A549 (cell line): Measurements from ENCODE around the gene BCL2L2. TPM values are rescaled to one million over a fixed set of nuclear protein-coding genes. Genes with fewer than 3 reads are reported as not detected.

ENCODE experiments used
- ATAC-seq, 2 experiments: fragments of 200-7000 bp in 1 of 2; fragments of >200 bp in 1 of 2; cut with Nextera tagmentation in 1 of 2; cut with Tn5 transposase in 1 of 2; 3 replicates each; pipeline versions ENCODE4 v1.8.0 to v1.9.1; 2018 to 2020; ENCODE audit warnings: mild to moderate bottlenecking in 1 of 2, moderate library complexity in 1 of 2
- CTCF ChIA-PET: fragments of 300-600 bp; sonication (Branson Sonifier 250); formaldehyde crosslinking; extraction: SDS; loops from one replicate; lab custom pipeline; 2021; ENCODE audit warnings: antibody characterized with exemption, inconsistent platforms; lab: Yijun Ruan, JAX
- POLR2A ChIA-PET: fragments of 350-600 bp; formaldehyde crosslinking; extraction: SDS; loops from one replicate; lab custom pipeline; 2021; ENCODE audit warnings: antibody characterized with exemption, inconsistent platforms; lab: Yijun Ruan, JAX
- DNase-seq, 2 experiments: peaks; one replicate each; pipeline versions ENCODE4 v3.0.0 to v3.0.0-alpha.2; 2011 to 2016; ENCODE audit warnings: low read depth in 1 of 2, low spot score in 1 of 2
- FAIRE-seq: peaks from 2 replicates; lab custom pipeline; 2011; peaks lifted over from hg19 to GRCh38; lab: Jason Lieb, UNC
- H3K27ac ChIP-seq, 2 experiments: fragments of >200 bp; sonication (Bioruptor Twin); formaldehyde crosslinking; 3 replicates each; pipeline ENCODE4 v1.5.1; 2016 to 2017
- H3K4me1 ChIP-seq: fragments of >200 bp; sonication (Bioruptor Twin); formaldehyde crosslinking; 3 replicates; pipeline ENCODE4 v1.6.1; 2016
- H3K4me2 ChIP-seq: fragments of >200 bp; sonication (Bioruptor Twin); formaldehyde crosslinking; 3 replicates; pipeline ENCODE4 v1.6.1; 2016
- H3K4me3 ChIP-seq: fragments of >200 bp; sonication (Bioruptor Twin); formaldehyde crosslinking; 3 replicates; pipeline ENCODE4 v1.5.1; 2016
- H3K9me3 ChIP-seq: fragments of >200 bp; sonication (Bioruptor Twin); formaldehyde crosslinking; 3 replicates; pipeline ENCODE4 v1.6.1; 2016
- ATOH8 ChIP-seq: fragments of 250-450 bp; sonication (Bioruptor Pico); IDR thresholded peaks from 2 replicates; pipeline ENCODE4 v1.5.0; 2020; ENCODE audit warnings: low read depth, mild to moderate bottlenecking, moderate library complexity
- BCL3 ChIP-seq: fragments of >200 bp; sonication (Bioruptor Twin); formaldehyde crosslinking; IDR thresholded peaks from 3 replicates; pipeline ENCODE4 v1.6.1; 2016
- CEBPB ChIP-seq, 2 experiments: fragments of >200 bp in 1 of 2; sonication (Bioruptor Twin) in 1 of 2; formaldehyde crosslinking in 1 of 2; IDR thresholded peaks; 2 replicates each; pipeline ENCODE4 v1.6.1; 2012 to 2016
- CTCF ChIP-seq: fragments of >200 bp; sonication (Bioruptor Twin); formaldehyde crosslinking; IDR thresholded peaks from 3 replicates; pipeline ENCODE4 v1.5.1; 2016
- FOSB ChIP-seq: fragments of 250-450 bp; sonication (Bioruptor Pico); IDR thresholded peaks from 2 replicates; pipeline ENCODE4 v1.5.0; 2020; ENCODE audit warnings: mild to moderate bottlenecking, moderate library complexity
- FOSL2 ChIP-seq, 2 experiments: fragments of 450-650 bp in 1 of 2; fragments of >200 bp in 1 of 2; sonication (Bioruptor Twin) in 1 of 2; formaldehyde crosslinking; IDR thresholded peaks; 2 replicates each; pipeline versions ENCODE4 v1.5.0 to v1.6.1; 2016 to 2020; ENCODE audit warnings: mild to moderate bottlenecking in 1 of 2, moderate library complexity in 1 of 2
- GATA3 ChIP-seq: IDR thresholded peaks from 2 replicates; pipeline ENCODE4 v1.6.1; 2012; ENCODE audit warnings: borderline replicate concordance
- HDAC2 ChIP-seq: fragments of 200-600 bp; sonication (generic); IDR thresholded peaks from 2 replicates; pipeline ENCODE4 v1.6.1; 2016
- HOXA7 ChIP-seq: fragments of 250-450 bp; sonication (Bioruptor Pico); IDR thresholded peaks from 2 replicates; pipeline ENCODE4 v1.5.0; 2020; ENCODE audit warnings: mild to moderate bottlenecking, moderate library complexity
- HOXB13 ChIP-seq: fragments of 250-450 bp; sonication (Bioruptor Pico); IDR thresholded peaks from 2 replicates; pipeline ENCODE4 v1.5.0; 2020; ENCODE audit warnings: low read depth, mild to moderate bottlenecking, moderate library complexity
- HOXB5 ChIP-seq: fragments of 250-450 bp; sonication (Bioruptor Pico); IDR thresholded peaks from 2 replicates; pipeline ENCODE4 v1.5.0; 2020; ENCODE audit warnings: mild to moderate bottlenecking, moderate library complexity
- PHF8 ChIP-seq: fragments of 200-600 bp; sonication (generic); IDR thresholded peaks from 2 replicates; pipeline ENCODE4 v1.6.1; 2016; ENCODE audit warnings: low read depth, mild to moderate bottlenecking, antibody characterized with exemption, moderate library complexity, borderline replicate concordance
- POLR2AphosphoS2 ChIP-seq: conservative IDR thresholded peaks from 2 replicates; pipeline ENCODE4 v1.6.1; 2012; ENCODE audit warnings: low read length, improper control_type of control experiment, inconsistent platforms
- RAD21 ChIP-seq, 2 experiments: fragments of >200 bp in 1 of 2; sonication (Bioruptor Twin) in 1 of 2; formaldehyde crosslinking in 1 of 2; IDR thresholded peaks in 1 of 2; conservative IDR thresholded peaks in 1 of 2; 2 replicates in 1 of 2; 3 replicates in 1 of 2; pipeline ENCODE4 v1.6.1; 2012 to 2018; ENCODE audit warnings: inconsistent platforms in 1 of 2
- REST ChIP-seq: fragments of 200-600 bp; sonication (generic); IDR thresholded peaks from 2 replicates; pipeline ENCODE4 v1.6.1; 2016; ENCODE audit warnings: antibody characterized with exemption, mild to moderate bottlenecking, moderate library complexity
- RFX5 ChIP-seq: fragments of 450-650 bp; IDR thresholded peaks from 2 replicates; pipeline ENCODE4 v1.7.1; 2014; ENCODE audit warnings: antibody characterized with exemption, mild to moderate bottlenecking, moderate library complexity
- SREBF2 ChIP-seq: fragments of 450-650 bp; IDR thresholded peaks from 2 replicates; pipeline ENCODE4 v1.6.1; 2014; ENCODE audit warnings: mild to moderate bottlenecking, moderate library complexity
- TP53 ChIP-seq: fragments of 250-450 bp; sonication (Bioruptor Pico); IDR thresholded peaks from 2 replicates; pipeline ENCODE4 v1.5.0; 2021; ENCODE audit warnings: mild to moderate bottlenecking, moderate library complexity
- ZC3H11A ChIP-seq: fragments of 450-650 bp; IDR thresholded peaks from 2 replicates; pipeline ENCODE4 v1.6.1; 2014; ENCODE audit warnings: antibody characterized with exemption, mild to moderate bottlenecking
- ZNF302 ChIP-seq: fragments of 250-450 bp; sonication (Bioruptor Pico); IDR thresholded peaks from 2 replicates; pipeline ENCODE4 v1.9.0; 2021; ENCODE audit warnings: inconsistent platforms, mild to moderate bottlenecking, moderate library complexity
- WGBS: methylation state at CpG from one replicate; pipeline ENCODE4 v1.1.6; 2017; ENCODE audit errors: missing lambda C conversion rate; 5-methylcytosine and 5-hydroxymethylcytosine counted together
- polyA plus RNA-seq, 4 experiments: library from polyadenylated mRNA; depleted of rRNA in 3 of 4; stranded (reverse); fragments of >200 nt; fragmentation: RNase III in 1 of 4; extraction: RNeasy Plus Mini Kit Qiagen cat#74134 plus additional on column Dnase treatment in 1 of 4; gene quantifications; 2 replicates in 3 of 4; 3 replicates in 1 of 4; pipeline ENCODE4 v1.2.3, GENCODE V29; 2011 to 2017
- TF ChIP-seq, protein P1 (sequence below): fragments of 150-350 bp; IDR thresholded peaks from 2 replicates; pipeline ENCODE4 v1.6.1; 2014; ENCODE audit warnings: low read depth, mild to moderate bottlenecking, low read length

The BCL2L2 gene
- polyA plus RNA-seq, 2 of the 4 experiments (the other 2 are of a cell fraction), result 17.8 to 25.4 TPM

DNA sequence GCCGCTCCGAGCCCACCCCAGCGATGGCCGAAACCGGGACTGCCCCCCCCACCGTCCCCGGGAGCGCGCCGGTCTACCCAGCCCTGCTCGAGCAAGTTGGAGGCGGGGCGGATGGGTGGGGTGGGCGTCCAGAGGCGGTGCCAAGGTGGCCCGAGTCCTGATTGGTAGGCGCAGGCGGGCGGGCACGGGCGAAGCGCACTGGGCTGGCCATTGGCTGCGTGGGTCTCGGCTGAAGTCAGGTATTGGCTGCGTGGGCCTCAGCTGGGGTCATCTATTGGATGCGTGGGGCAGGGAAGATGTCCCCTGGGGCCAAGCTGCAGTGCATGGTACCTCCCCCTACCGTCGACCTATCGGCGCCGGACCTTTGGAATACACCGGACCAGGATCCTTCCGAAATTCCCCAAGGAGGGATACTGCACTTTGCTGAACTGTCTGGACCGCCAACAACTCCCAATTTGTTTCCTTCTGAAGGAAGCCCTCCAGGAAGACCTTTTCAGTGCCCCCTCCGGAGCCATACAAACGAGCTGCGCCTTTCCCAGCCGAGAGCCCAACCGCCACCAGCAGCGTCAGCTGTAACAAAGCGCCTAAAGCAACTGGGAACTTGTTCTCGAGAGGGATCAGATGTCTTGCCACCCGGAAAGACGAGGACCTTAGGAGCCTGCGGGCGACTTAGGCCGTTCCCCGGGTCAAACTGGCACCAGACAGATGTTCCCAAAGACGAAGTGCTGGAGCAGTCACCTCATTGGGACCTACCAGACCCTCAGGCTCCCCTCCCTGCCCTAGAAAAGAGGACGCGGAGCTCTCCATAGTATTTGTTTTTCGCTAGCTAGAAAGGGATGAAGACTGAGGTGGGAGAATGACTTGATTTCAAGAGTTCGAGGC is 20.4 kb upstream of the BCL2L2 start, which contains the start of gene HOMEZ (continued):
- peak; percentile 65; the same call in 1 of the 3 replicates for TF ChIP-seq BCL3

DNA sequence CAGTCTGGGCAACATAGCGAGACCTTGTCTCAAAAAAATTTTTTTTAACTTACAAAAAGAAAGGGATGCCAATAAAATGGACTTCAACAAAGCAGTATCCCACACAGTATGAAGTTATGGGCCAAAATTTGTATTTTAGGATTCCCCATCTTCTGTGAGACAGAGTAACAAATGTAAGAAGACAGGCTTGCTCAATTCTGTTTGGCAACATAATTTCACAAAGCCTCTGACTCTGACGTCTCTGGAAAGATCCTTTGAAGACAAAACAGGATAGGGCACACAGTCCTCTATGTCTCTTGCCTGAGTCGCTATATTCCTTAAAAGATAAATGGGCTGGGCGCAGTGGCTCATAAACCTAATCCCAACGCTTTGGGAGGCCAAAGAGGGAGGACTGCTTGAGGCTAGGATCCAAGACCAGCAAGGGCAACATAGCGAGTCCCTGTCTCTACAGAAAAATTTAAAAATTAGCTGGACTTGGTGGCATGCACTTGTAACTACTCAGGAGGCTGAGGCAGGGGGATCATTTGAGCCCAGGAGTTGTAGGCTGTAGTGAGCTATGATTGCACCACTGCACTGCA is 19.6 kb upstream of the BCL2L2 start:
- WGBS, result 82% methylated on average over 6 of the region's 6 CpGs
- CTCF ChIA-PET, result interaction anchor here (0.5 to 14.2 kb wide), 8 partner anchors 11 to 946 kb away, joined by 3 to 161 read pairs (median 4); partner anchors contain the start of gene PPP1R3E
- Histone ChIP-seq H3K27ac (peak overlapping the region; percentile 86 to 93), H3K4me3 (peak overlapping the region; percentile 57), H3K9me3 (no peaks in the 10 kb centered on the region), H3K4me1 (peaks cover 18% of the 10 kb centered on the region), H3K4me2 (peak overlapping the region; percentile 93)
- TF ChIP-seq ZNF302 (CRISPR knock-in tag) (no peak), HOXA7 (CRISPR knock-in tag) (no peak), TP53 (no peak), ZC3H11A (no peak), FOSB (CRISPR knock-in tag) (no peak), PHF8 (no peak), SREBF2 (no peak), POLR2AphosphoS2 (no peak), HOXB5 (CRISPR knock-in tag) (no peak), HOXB13 (no peak), ATOH8 (CRISPR knock-in tag) (no peak), REST (no peak), HDAC2 (no peak), CTCF (no peak), RFX5 (no peak), CEBPB (IDR thresholded peaks at IDR 0.05) (no peak), GATA3 (no peak), FOSL2 (IDR thresholded peaks at IDR 0.05) (no peak), FOSL2 (CRISPR knock-in tag; IDR thresholded peaks at IDR 0.05) (no peak), RAD21 (conservative IDR thresholded peaks at IDR 0.05 in 1 of 2, IDR thresholded peaks at IDR 0.05 in 1 of 2) (no peak)
- TF ChIP-seq, protein P1, sequence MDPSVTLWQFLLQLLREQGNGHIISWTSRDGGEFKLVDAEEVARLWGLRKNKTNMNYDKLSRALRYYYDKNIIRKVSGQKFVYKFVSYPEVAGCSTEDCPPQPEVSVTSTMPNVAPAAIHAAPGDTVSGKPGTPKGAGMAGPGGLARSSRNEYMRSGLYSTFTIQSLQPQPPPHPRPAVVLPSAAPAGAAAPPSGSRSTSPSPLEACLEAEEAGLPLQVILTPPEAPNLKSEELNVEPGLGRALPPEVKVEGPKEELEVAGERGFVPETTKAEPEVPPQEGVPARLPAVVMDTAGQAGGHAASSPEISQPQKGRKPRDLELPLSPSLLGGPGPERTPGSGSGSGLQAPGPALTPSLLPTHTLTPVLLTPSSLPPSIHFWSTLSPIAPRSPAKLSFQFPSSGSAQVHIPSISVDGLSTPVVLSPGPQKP, result no peak
- no peak for DNase-seq
- POLR2A ChIA-PET, result interaction anchor here (0.8 to 2.5 kb wide), 5 partner anchors 10 to 192 kb away, joined by 3 to 19 read pairs (median 7); partner anchors contain the start of genes BCL2L2, C14orf119, PABPN1 and PPP1R3E
- ATAC-seq, result no peak
- no peak for FAIRE-seq
